H1 (cell line): ENCODE data around the gene SHISA9.

Experiments used
- CBX8 ChIP-seq: fragments of 300-800, 300-1000 bp; sonication (generic); IDR thresholded peaks from 2 replicates; pipeline ENCODE4 v1.7.1; 2016; ENCODE audit warnings: low read depth, low read length, borderline replicate concordance
- CTCF ChIP-seq, 3 experiments: IDR thresholded peaks; 1 replicate in 2 of 3; 2 replicates in 1 of 3; pipeline versions ENCODE4 v1.5.1 to v1.6.1; 2011; ENCODE audit warnings: low read length in 3 of 3, mild to moderate bottlenecking in 3 of 3, inconsistent platforms in 2 of 3, low read depth in 1 of 3, moderate library complexity in 1 of 3; ENCODE audit not compliant: insufficient read depth in 1 of 3; ENCODE audit errors: control extremely low read depth in 1 of 3
- POLR2A ChIP-seq, 2 experiments: IDR thresholded peaks; 1 replicate in 1 of 2; 2 replicates in 1 of 2; pipeline ENCODE4 v1.6.1; 2011; ENCODE audit warnings: low read depth in 2 of 2, low read length in 2 of 2, mild to moderate bottlenecking in 2 of 2; ENCODE audit errors: control extremely low read depth in 1 of 2
- SP1 ChIP-seq: IDR thresholded peaks from 2 replicates; pipeline ENCODE4 v1.6.1; 2011; ENCODE audit warnings: low read depth, low read length

- TF ChIP-seq SP1 (no peak), CTCF (IDR thresholded peaks at IDR 0.05; ENCODE audit: control extremely low read depth in 1 of 3, insufficient read depth in 1 of 3, low read depth in 1 of 3, low read length in 3 of 3) (no peak), POLR2A (IDR thresholded peaks at IDR 0.05; ENCODE audit: control extremely low read depth in 1 of 2, low read depth in 2 of 2, low read length in 2 of 2) (no peak), CBX8 (no peak)
Observed at GRCh38 chr16:13113741-13114140, 212.3 kb downstream of the SHISA9 start.
